H1 (cell line): ENCODE measurements around the gene CA10. TPM values are rescaled to one million over a fixed set of nuclear protein-coding genes. Genes with fewer than 3 reads are reported as not detected.

Experiments
- CTCF ChIA-PET: fragments of 300-600 bp; sonication (Branson Sonifier 250); formaldehyde crosslinking; loops from one replicate; lab custom pipeline; 2021; ENCODE audit not compliant: partially characterized antibody; lab: Charles Lee
- POLR2A ChIA-PET: fragments of 300-600 bp; sonication (Branson Sonifier 250); formaldehyde crosslinking; loops from one replicate; lab custom pipeline; 2021; ENCODE audit warnings: inconsistent platforms; ENCODE audit not compliant: partially characterized antibody; lab: Charles Lee
- DNase-seq, 2 experiments: peaks; one replicate each; pipeline versions ENCODE4 v3.0.0 to v3.0.0-alpha.2; 2010 to 2022; ENCODE audit warnings: low spot score in 2 of 2, low read depth in 1 of 2, mixed read lengths in 1 of 2
- FAIRE-seq: peaks from 2 replicates; lab custom pipeline; 2011; peaks lifted over from hg19 to GRCh38; lab: Jason Lieb, UNC
- H2AFZ ChIP-seq: 2 replicates; pipeline ENCODE4 v1.8.1; 2012; ENCODE audit warnings: low read length, inconsistent platforms
- H2AK5ac ChIP-seq: 2 replicates; pipeline ENCODE4 v1.6.1; 2013; ENCODE audit warnings: low read depth, low read length
- H2BK120ac ChIP-seq: replicated peaks from 2 replicates; pipeline ENCODE3; 2013; ENCODE audit warnings: low read depth, low read length, inconsistent platforms
- H2BK12ac ChIP-seq: 2 replicates; pipeline ENCODE4 v1.6.1; 2013; ENCODE audit warnings: low read depth, low read length
- H2BK15ac ChIP-seq: 2 replicates; pipeline ENCODE4 v1.6.1; 2013; ENCODE audit warnings: low read length
- H2BK20ac ChIP-seq: 2 replicates; pipeline ENCODE4 v1.6.1; 2013; ENCODE audit warnings: low read length
- H2BK5ac ChIP-seq: 2 replicates; pipeline ENCODE4 v1.6.1; 2013; ENCODE audit warnings: low read depth, low read length
- H3K14ac ChIP-seq: 2 replicates; pipeline ENCODE4 v1.6.1; 2013; ENCODE audit warnings: inconsistent platforms; ENCODE audit not compliant: insufficient read length
- H3K18ac ChIP-seq: 2 replicates; pipeline ENCODE4 v1.6.1; 2013; ENCODE audit warnings: low read length; ENCODE audit errors: extremely low read depth
- H3K23ac ChIP-seq: 2 replicates; pipeline ENCODE4 v1.6.1; 2013; ENCODE audit warnings: inconsistent platforms; ENCODE audit not compliant: insufficient read length
- H3K23me2 ChIP-seq: 2 replicates; pipeline ENCODE4 v1.6.1; 2013; ENCODE audit warnings: low read depth, low read length
- H3K27ac ChIP-seq: 2 replicates; pipeline ENCODE4 v1.6.1; 2011; ENCODE audit warnings: low read depth, low read length, inconsistent platforms
- H3K27me3 ChIP-seq, 4 experiments: replicated peaks in 1 of 4; 1 replicate in 1 of 4; 2 replicates in 3 of 4; pipeline versions ENCODE4 v1.6.1 to v1.8.1; 2011 to 2013; ENCODE audit warnings: low read length in 3 of 4, mild to moderate bottlenecking in 3 of 4, inconsistent platforms in 2 of 4, mixed read lengths in 2 of 4, moderate library complexity in 1 of 4; ENCODE audit not compliant: control insufficient read depth in 3 of 4, insufficient read depth in 3 of 4; ENCODE audit errors: extremely low read depth in 1 of 4
- H3K36me3 ChIP-seq, 4 experiments: 2 replicates each; pipeline versions ENCODE4 v1.6.1 to v1.8.1; 2011 to 2013; ENCODE audit warnings: mild to moderate bottlenecking in 4 of 4, low read length in 3 of 4, moderate library complexity in 2 of 4, control low read depth in 1 of 4, inconsistent platforms in 1 of 4; ENCODE audit not compliant: insufficient read depth in 4 of 4, control insufficient read depth in 2 of 4
- H3K4ac ChIP-seq: replicated peaks from 2 replicates; pipeline ENCODE3; 2013; ENCODE audit warnings: low read length, low read depth, mixed read lengths, inconsistent platforms; ENCODE audit not compliant: insufficient read length
- H3K4me1 ChIP-seq, 4 experiments: replicated peaks in 1 of 4; 1 replicate in 1 of 4; 2 replicates in 3 of 4; pipeline versions ENCODE4 v1.6.1 to v1.8.1; 2011 to 2013; ENCODE audit warnings: low read length in 3 of 4, inconsistent platforms in 2 of 4, mixed read lengths in 1 of 4; ENCODE audit not compliant: insufficient read depth in 4 of 4, control insufficient read depth in 3 of 4
- H3K4me2 ChIP-seq, 2 experiments: 2 replicates each; pipeline versions ENCODE4 v1.6.1 to v1.8.1; 2011 to 2013; ENCODE audit warnings: low read depth in 2 of 2, low read length in 2 of 2, control low read depth in 1 of 2, inconsistent platforms in 1 of 2, mild to moderate bottlenecking in 1 of 2; ENCODE audit not compliant: insufficient read depth in 1 of 2
- H3K4me3 ChIP-seq, 4 experiments: fragments of 200-600, 300-600 bp in 1 of 4; sonication (generic), shearing (Covaris generic), sonication (Bioruptor Twin) in 1 of 4; 2 replicates each; pipeline versions ENCODE4 v1.5.1 to v1.8.1; 2011 to 2016; ENCODE audit warnings: low read length in 4 of 4, low read depth in 3 of 4, control low read depth in 2 of 4, inconsistent platforms in 2 of 4, mild to moderate bottlenecking in 2 of 4, mixed read lengths in 1 of 4, moderate library complexity in 1 of 4; ENCODE audit not compliant: insufficient read depth in 2 of 4; ENCODE audit errors: extremely low read depth in 1 of 4
- H3K56ac ChIP-seq: replicated peaks from 2 replicates; pipeline ENCODE3; 2013; ENCODE audit warnings: low read depth, mild to moderate bottlenecking, mixed read lengths, low read length, inconsistent platforms; ENCODE audit not compliant: insufficient read length
- H3K79me1 ChIP-seq: 2 replicates; pipeline ENCODE4 v1.6.1; 2013; ENCODE audit warnings: low read depth, low read length, control low read depth
- H3K79me2 ChIP-seq, 2 experiments: 2 replicates each; pipeline versions ENCODE4 v1.6.1 to v1.8.1; 2012 to 2013; ENCODE audit warnings: low read length in 2 of 2, mild to moderate bottlenecking in 2 of 2, inconsistent platforms in 1 of 2; ENCODE audit not compliant: insufficient read depth in 2 of 2, control insufficient read depth in 1 of 2
- H3K9ac ChIP-seq, 4 experiments: replicated peaks in 1 of 4; 1 replicate in 1 of 4; 2 replicates in 3 of 4; pipeline versions ENCODE4 v1.6.1 to v1.8.1; 2011 to 2013; ENCODE audit warnings: low read depth in 3 of 4, low read length in 3 of 4, control low read depth in 2 of 4, mild to moderate bottlenecking in 2 of 4, moderate library complexity in 2 of 4, inconsistent platforms in 1 of 4; ENCODE audit errors: extremely low read depth in 1 of 4
- H3K9me3 ChIP-seq, 2 experiments: 2 replicates each; pipeline versions ENCODE4 v1.6.1 to v1.8.1; 2012 to 2013; ENCODE audit warnings: mild to moderate bottlenecking in 2 of 2, moderate library complexity in 2 of 2, control low read depth in 1 of 2, inconsistent platforms in 1 of 2, low read depth in 1 of 2, low read length in 1 of 2, mixed read lengths in 1 of 2; ENCODE audit not compliant: insufficient read depth in 2 of 2
- H4K20me1 ChIP-seq, 2 experiments: replicated peaks in 1 of 2; 2 replicates each; pipeline versions ENCODE3 to v1.8.1; 2011 to 2013; ENCODE audit warnings: inconsistent platforms in 2 of 2, low read length in 2 of 2, mild to moderate bottlenecking in 1 of 2; ENCODE audit not compliant: insufficient read depth in 2 of 2, control insufficient read depth in 1 of 2
- H4K5ac ChIP-seq: 2 replicates; pipeline ENCODE4 v1.6.1; 2013; ENCODE audit warnings: low read length, low read depth, mixed read lengths, inconsistent platforms; ENCODE audit not compliant: insufficient read length
- H4K8ac ChIP-seq: 2 replicates; pipeline ENCODE4 v1.8.0; 2013; ENCODE audit warnings: mild to moderate bottlenecking, moderate library complexity, low read length, inconsistent platforms; ENCODE audit not compliant: insufficient read depth; ENCODE audit errors: extremely low read depth
- H4K91ac ChIP-seq: replicated peaks from 2 replicates; pipeline ENCODE3; 2013; ENCODE audit warnings: low read length, mixed read lengths, inconsistent platforms; ENCODE audit not compliant: insufficient read length
- ASH2L ChIP-seq: fragments of 200-600, 300-600 bp; sonication (generic); IDR thresholded peaks from one replicate; pipeline ENCODE4 v1.7.1; 2017; ENCODE audit warnings: low read length
- BCL11A ChIP-seq, 2 experiments: IDR thresholded peaks; one replicate each; pipeline ENCODE4 v1.6.1; 2011; ENCODE audit warnings: low read depth in 2 of 2, low read length in 2 of 2, mild to moderate bottlenecking in 2 of 2
- KDM5A ChIP-seq: fragments of 200-600 bp; IDR thresholded peaks from 2 replicates; pipeline ENCODE4 v1.7.1; 2012; ENCODE audit warnings: mild to moderate bottlenecking, low read length, inconsistent platforms, mixed read lengths
- PHF8 ChIP-seq: fragments of 200-600 bp; sonication (generic); conservative IDR thresholded peaks from 2 replicates; pipeline ENCODE4 v1.7.1; 2012; ENCODE audit warnings: low read depth, mild to moderate bottlenecking, inconsistent platforms, low read length, moderate library complexity
- RAD21 ChIP-seq, 2 experiments: IDR thresholded peaks in 1 of 2; conservative IDR thresholded peaks in 1 of 2; 2 replicates each; pipeline ENCODE4 v1.6.1; 2011; ENCODE audit warnings: low read depth in 2 of 2, low read length in 2 of 2, improper control_type of control experiment in 1 of 2, inconsistent platforms in 1 of 2, mild to moderate bottlenecking in 1 of 2, moderate library complexity in 1 of 2
- RBBP5 ChIP-seq: IDR thresholded peaks from 2 replicates; pipeline ENCODE4 v1.7.1; 2012; ENCODE audit warnings: low read depth, mild to moderate bottlenecking, inconsistent platforms, low read length, moderate library complexity, borderline replicate concordance
- SIN3A ChIP-seq, 2 experiments: IDR thresholded peaks in 1 of 2; conservative IDR thresholded peaks in 1 of 2; 2 replicates each; pipeline ENCODE4 v1.6.1; 2011 to 2012; ENCODE audit warnings: low read length in 2 of 2, improper control_type of control experiment in 1 of 2, low read depth in 1 of 2, mild to moderate bottlenecking in 1 of 2
- TEAD4 ChIP-seq: IDR thresholded peaks from 2 replicates; pipeline ENCODE4 v1.6.1; 2012; ENCODE audit warnings: low read depth, low read length, inconsistent platforms, mixed read lengths
- WGBS, 2 experiments: shearing (Covaris generic) in 1 of 2; methylation state at CpG; one replicate each; pipeline versions ENCODE4 v1.1.6 to v1.1.7; 2013 to 2015; ENCODE audit warnings: low lambda C conversion rate in 2 of 2, mixed read lengths in 2 of 2, inconsistent platforms in 1 of 2, low coverage in 1 of 2, missing lambda C conversion rate in 1 of 2; ENCODE audit not compliant: insufficient replicate concordance in 2 of 2, insufficient coverage in 1 of 2, insufficient read length in 1 of 2; ENCODE audit errors: extremely low coverage in 1 of 2, missing lambda C conversion rate in 1 of 2; 5-methylcytosine and 5-hydroxymethylcytosine counted together
- polyA plus RNA-seq, 7 experiments: library from polyadenylated mRNA; depleted of rRNA in 3 of 7; stranded (reverse) in 5 of 7; unstranded in 2 of 7; fragments of >200 nt in 5 of 7; fragments of 200-250 nt in 2 of 7; gene quantifications; 1 replicate in 5 of 7; 2 replicates in 1 of 7; 4 replicates in 1 of 7; pipeline versions ENCODE4 v1.2.1 to v1.2.3, GENCODE V29; 2011 to 2013; ENCODE audit warnings: missing spikeins in 2 of 7, mixed read lengths in 2 of 7
- total RNA-seq: library from RNA; stranded (reverse); fragmentation: NEBNext Ultra II Directional; extraction: Animal tissue kit (Norgen Biotek cat#: 25700); gene quantifications from 2 replicates; pipeline ENCODE4 v1.2.1, GENCODE V29; 2021

CA10 gene
- total and polyA plus RNA-seq, 2 of the 8 experiments (the other 6 are each of a cell fraction or from before 2014, with no cell fraction given), result 0.60 to 0.63 TPM

DNA sequence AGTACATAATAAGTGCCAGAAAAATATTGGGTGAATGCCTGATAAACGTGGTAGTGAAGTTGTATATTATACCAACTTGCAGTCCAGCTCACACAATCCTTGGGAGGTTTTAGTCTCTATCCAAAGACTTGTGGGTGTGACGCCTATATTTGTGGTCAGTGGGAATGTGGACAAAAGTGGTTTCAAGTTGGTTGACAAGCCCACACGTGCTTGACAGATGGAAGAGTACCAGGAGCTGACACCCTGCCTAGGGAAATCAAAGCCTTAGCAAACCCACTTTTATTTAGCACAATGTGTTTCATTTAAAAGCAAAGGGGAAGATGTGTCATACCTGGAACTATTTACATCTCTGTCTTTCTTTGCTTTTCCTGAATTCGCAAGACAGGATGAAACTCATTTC lies 79.0 kb downstream of the CA10 start:
- no peak overlapping the region for H2BK120ac ChIP-seq
- no peak overlapping the region for H2AK5ac ChIP-seq
- no peak overlapping the region for H4K91ac ChIP-seq
- CTCF ChIA-PET, result interaction anchor here (0.6 to 1.1 kb wide), 2 partner anchors 32 to 219 kb away, joined by 3 read pairs; no protein-coding TSS in a partner anchor
- no peak overlapping the region for H3K23ac ChIP-seq
- H3K4me1 ChIP-seq, result no peaks in the 10 kb centered on the region
- 87% methylated on average over 4 of the region's 4 CpGs; no CpG with 5 or more reads in 1 of the 2 experiments for WGBS, 2 experiments
- H3K9me3 ChIP-seq, result no peaks in the 10 kb centered on the region
- H3K14ac ChIP-seq, result no peak overlapping the region
- H2BK5ac ChIP-seq, result no peak overlapping the region
- H3K4me2 ChIP-seq, result no peak overlapping the region
- no peaks in the 10 kb centered on the region for H3K79me1 ChIP-seq
- no peak overlapping the region for H2BK12ac ChIP-seq
- no peak overlapping the region for H2BK20ac ChIP-seq
- no peaks in the 10 kb centered on the region for H3K36me3 ChIP-seq
- FAIRE-seq (no peak), DNase-seq (no peak)
- no peak overlapping the region for H4K5ac ChIP-seq
- H2AFZ ChIP-seq, result no peak overlapping the region
- POLR2A ChIA-PET, result no interaction called here
- H3K27me3 ChIP-seq, result no peaks in the 10 kb centered on the region
- no peak overlapping the region for H2BK15ac ChIP-seq
- no peak overlapping the region for H3K27ac ChIP-seq
- no peak overlapping the region for H3K9ac ChIP-seq
- no peaks in the 10 kb centered on the region for H3K79me2 ChIP-seq
- no peaks in the 10 kb centered on the region for H3K23me2 ChIP-seq
- no peak overlapping the region for H3K56ac ChIP-seq
- no peak overlapping the region for H3K4me3 ChIP-seq
- no peak for TF ChIP-seq KDM5A
- no peak for TF ChIP-seq RAD21 (IDR thresholded peaks at IDR 0.05 in 1 of 2, conservative IDR thresholded peaks at IDR 0.05 in 1 of 2; ENCODE audit: low read depth in 2 of 2, low read length in 2 of 2)
- no peak for TF ChIP-seq ASH2L
- no peak for TF ChIP-seq PHF8
- no peak for TF ChIP-seq BCL11A (IDR thresholded peaks at IDR 0.05; ENCODE audit: low read depth in 2 of 2, low read length in 2 of 2)
- no peak for TF ChIP-seq SIN3A (conservative IDR thresholded peaks at IDR 0.05 in 1 of 2, IDR thresholded peaks at IDR 0.05 in 1 of 2; ENCODE audit: low read depth in 1 of 2, low read length in 2 of 2)
- no peak for TF ChIP-seq TEAD4
- no peak for TF ChIP-seq RBBP5
- H3K18ac ChIP-seq, result no peak overlapping the region
- H3K4ac ChIP-seq, result no peak overlapping the region
- no peaks in the 10 kb centered on the region for H4K20me1 ChIP-seq
- H4K8ac ChIP-seq, result no peak overlapping the region
